Measurements from ENCODE around the gene ETV5.

ETV5 gene

DNA sequence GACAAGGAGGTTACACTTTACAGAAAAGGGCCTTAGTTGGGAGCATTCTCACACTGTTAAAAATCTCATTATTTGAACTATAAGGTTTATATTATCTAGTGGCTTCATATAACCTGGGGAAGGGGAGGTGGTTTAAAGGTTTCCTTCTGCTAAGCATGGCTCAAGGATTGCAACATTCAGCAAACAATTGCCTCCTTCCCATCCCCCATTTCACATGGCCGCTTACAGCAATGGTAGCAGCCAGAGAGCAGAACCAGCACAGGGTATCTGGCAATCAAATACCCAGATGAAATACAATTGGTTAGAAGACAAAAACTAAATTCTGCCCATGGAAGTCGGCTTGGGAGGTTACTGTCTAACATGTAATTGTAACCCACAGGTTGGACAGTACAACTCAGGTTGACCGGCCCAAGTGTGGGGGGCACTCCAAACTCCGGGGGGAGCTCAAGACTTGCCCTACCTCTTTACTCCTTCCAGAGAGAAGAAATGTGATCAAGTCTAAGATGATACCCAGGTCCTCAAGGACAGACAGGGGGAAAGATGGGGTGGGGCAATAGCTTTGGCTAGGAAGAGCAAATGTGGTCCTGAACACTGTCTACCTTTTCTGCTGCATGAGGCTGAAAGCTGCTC is 15.5 kb downstream of the ETV5 start:
- no peak for TF ChIP-seq ZFX (IDR thresholded peaks at IDR 0.05; ENCODE audit: borderline replicate concordance)
- TF ChIP-seq CTCF (IDR thresholded peaks at IDR 0.05): no peak
- H3K27ac ChIP-seq: no peak overlapping the region

DNA sequence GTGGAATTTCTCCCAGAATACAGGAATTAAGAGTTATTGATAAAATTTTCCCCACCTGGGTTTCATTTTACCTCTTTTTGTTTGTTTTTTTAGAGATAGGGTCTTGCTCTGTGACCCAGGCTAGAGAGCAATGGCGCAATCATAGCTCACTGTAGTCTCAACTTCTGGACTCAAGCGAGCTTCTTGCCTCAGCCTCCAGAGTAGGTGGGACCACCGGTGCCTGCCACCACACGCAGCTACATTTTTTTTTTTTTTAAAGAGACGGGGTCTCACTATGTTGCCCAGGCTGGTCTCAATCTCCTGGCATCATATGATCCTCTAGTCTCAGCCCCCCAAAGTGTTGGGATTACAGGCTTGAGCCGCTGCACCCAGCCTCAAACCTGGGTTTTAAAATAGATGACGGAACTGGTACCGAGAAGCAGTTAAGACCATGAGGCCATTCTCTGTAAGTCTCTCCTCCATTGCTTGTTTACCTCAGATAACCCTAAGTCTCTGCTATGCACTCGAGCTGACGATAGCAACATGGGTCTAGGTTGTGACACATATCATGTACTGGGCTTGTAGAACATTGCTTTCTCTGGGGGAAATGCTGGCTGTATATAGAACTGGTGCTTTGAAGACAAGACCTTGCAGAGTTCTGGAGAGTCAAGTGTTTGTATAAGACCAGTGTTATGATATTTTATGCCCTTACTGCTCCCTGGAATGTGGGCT is 16.4 kb downstream of the ETV5 start:
- no peak overlapping the region for H3K27ac ChIP-seq

GRCh38 chr3:186090901-186091300 is 18.0 kb downstream of the ETV5 start:
- TF ChIP-seq ZFX (IDR thresholded peaks at IDR 0.05; ENCODE audit: borderline replicate concordance): no peak
- TF ChIP-seq CTCF (IDR thresholded peaks at IDR 0.05): no peak
- no peak overlapping the region for H3K27ac ChIP-seq

More for the DNA sequence above, 16.4 kb downstream of the ETV5 start:
- TF ChIP-seq ZFX (IDR thresholded peaks at IDR 0.05; ENCODE audit: borderline replicate concordance) (no peak), CTCF (IDR thresholded peaks at IDR 0.05) (no peak)

DNA sequence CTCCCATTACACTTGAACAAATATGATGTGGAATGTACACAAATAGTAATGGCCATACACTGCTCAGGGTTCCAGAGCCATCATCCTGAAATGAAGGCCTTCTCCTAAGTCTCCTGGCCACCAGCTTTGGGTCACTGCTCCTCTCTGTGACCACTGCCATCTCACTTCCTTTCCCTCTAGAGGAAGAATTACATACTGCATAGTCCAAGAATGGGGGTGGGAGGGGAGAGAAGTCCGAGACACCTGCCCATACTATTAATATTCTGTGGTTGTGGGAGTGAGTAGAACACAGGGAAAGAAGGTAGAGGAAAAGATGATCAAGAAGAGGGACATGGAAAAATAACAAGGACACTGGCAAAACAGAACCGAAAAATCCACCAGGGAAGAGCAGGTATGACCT is 20.6 kb downstream of the ETV5 start:
- TF ChIP-seq ZFX (IDR thresholded peaks at IDR 0.05; ENCODE audit: borderline replicate concordance): no peak
- no peak for TF ChIP-seq CTCF (IDR thresholded peaks at IDR 0.05)
- H3K27ac ChIP-seq: no peak overlapping the region

- TF ChIP-seq ZFX (IDR thresholded peaks at IDR 0.05; ENCODE audit: borderline replicate concordance): no peak
- no peak for TF ChIP-seq CTCF (IDR thresholded peaks at IDR 0.05)
- no peak overlapping the region for H3K27ac ChIP-seq
Measured at GRCh38 chr3:186084264-186084663, 24.6 kb downstream of the ETV5 start.

- no peak overlapping the region for H3K27ac ChIP-seq
- TF ChIP-seq ZFX (IDR thresholded peaks at IDR 0.05; ENCODE audit: borderline replicate concordance) (no peak), CTCF (IDR thresholded peaks at IDR 0.05) (no peak)
Measured at GRCh38 chr3:186083746-186084145, 25.1 kb downstream of the ETV5 start.

- TF ChIP-seq ZFX (IDR thresholded peaks at IDR 0.05; ENCODE audit: borderline replicate concordance) (no peak), CTCF (IDR thresholded peaks at IDR 0.05) (no peak)
- no peak overlapping the region for H3K27ac ChIP-seq
Measured at GRCh38 chr3:186082150-186082549, 26.7 kb downstream of the ETV5 start.

Measured in 22Rv1 (cell line).